H1 (cell line): ENCODE data around the gene ADAD1. TPM values are rescaled to one million over a fixed set of nuclear protein-coding genes. Genes with fewer than 3 reads are reported as not detected.

Experiments used
- CTCF ChIA-PET: fragments of 300-600 bp; sonication (Branson Sonifier 250); formaldehyde crosslinking; loops from one replicate; lab custom pipeline; 2021; ENCODE audit not compliant: partially characterized antibody; lab: Charles Lee
- POLR2A ChIA-PET: fragments of 300-600 bp; sonication (Branson Sonifier 250); formaldehyde crosslinking; loops from one replicate; lab custom pipeline; 2021; ENCODE audit warnings: inconsistent platforms; ENCODE audit not compliant: partially characterized antibody; lab: Charles Lee
- DNase-seq, 2 experiments: peaks; one replicate each; pipeline versions ENCODE4 v3.0.0 to v3.0.0-alpha.2; 2010 to 2022; ENCODE audit warnings: low spot score in 2 of 2, low read depth in 1 of 2, mixed read lengths in 1 of 2
- FAIRE-seq: peaks from 2 replicates; lab custom pipeline; 2011; peaks lifted over from hg19 to GRCh38; lab: Jason Lieb, UNC
- H2AFZ ChIP-seq: 2 replicates; pipeline ENCODE4 v1.8.1; 2012; ENCODE audit warnings: low read length, inconsistent platforms
- H2AK5ac ChIP-seq: 2 replicates; pipeline ENCODE4 v1.6.1; 2013; ENCODE audit warnings: low read depth, low read length
- H2BK120ac ChIP-seq: replicated peaks from 2 replicates; pipeline ENCODE3; 2013; ENCODE audit warnings: low read depth, low read length, inconsistent platforms
- H2BK12ac ChIP-seq: 2 replicates; pipeline ENCODE4 v1.6.1; 2013; ENCODE audit warnings: low read depth, low read length
- H2BK15ac ChIP-seq: 2 replicates; pipeline ENCODE4 v1.6.1; 2013; ENCODE audit warnings: low read length
- H2BK20ac ChIP-seq: 2 replicates; pipeline ENCODE4 v1.6.1; 2013; ENCODE audit warnings: low read length
- H2BK5ac ChIP-seq: 2 replicates; pipeline ENCODE4 v1.6.1; 2013; ENCODE audit warnings: low read depth, low read length
- H3K14ac ChIP-seq: 2 replicates; pipeline ENCODE4 v1.6.1; 2013; ENCODE audit warnings: inconsistent platforms; ENCODE audit not compliant: insufficient read length
- H3K18ac ChIP-seq: 2 replicates; pipeline ENCODE4 v1.6.1; 2013; ENCODE audit warnings: low read length; ENCODE audit errors: extremely low read depth
- H3K23ac ChIP-seq: 2 replicates; pipeline ENCODE4 v1.6.1; 2013; ENCODE audit warnings: inconsistent platforms; ENCODE audit not compliant: insufficient read length
- H3K23me2 ChIP-seq: 2 replicates; pipeline ENCODE4 v1.6.1; 2013; ENCODE audit warnings: low read depth, low read length
- H3K27ac ChIP-seq: 2 replicates; pipeline ENCODE4 v1.6.1; 2011; ENCODE audit warnings: low read depth, low read length, inconsistent platforms
- H3K27me3 ChIP-seq, 4 experiments: replicated peaks in 1 of 4; 1 replicate in 1 of 4; 2 replicates in 3 of 4; pipeline versions ENCODE4 v1.6.1 to v1.8.1; 2011 to 2013; ENCODE audit warnings: low read length in 3 of 4, mild to moderate bottlenecking in 3 of 4, inconsistent platforms in 2 of 4, mixed read lengths in 2 of 4, moderate library complexity in 1 of 4; ENCODE audit not compliant: control insufficient read depth in 3 of 4, insufficient read depth in 3 of 4; ENCODE audit errors: extremely low read depth in 1 of 4
- H3K36me3 ChIP-seq, 4 experiments: 2 replicates each; pipeline versions ENCODE4 v1.6.1 to v1.8.1; 2011 to 2013; ENCODE audit warnings: mild to moderate bottlenecking in 4 of 4, low read length in 3 of 4, moderate library complexity in 2 of 4, control low read depth in 1 of 4, inconsistent platforms in 1 of 4; ENCODE audit not compliant: insufficient read depth in 4 of 4, control insufficient read depth in 2 of 4
- H3K4ac ChIP-seq: replicated peaks from 2 replicates; pipeline ENCODE3; 2013; ENCODE audit warnings: low read length, low read depth, mixed read lengths, inconsistent platforms; ENCODE audit not compliant: insufficient read length
- H3K4me1 ChIP-seq, 4 experiments: replicated peaks in 1 of 4; 1 replicate in 1 of 4; 2 replicates in 3 of 4; pipeline versions ENCODE4 v1.6.1 to v1.8.1; 2011 to 2013; ENCODE audit warnings: low read length in 3 of 4, inconsistent platforms in 2 of 4, mixed read lengths in 1 of 4; ENCODE audit not compliant: insufficient read depth in 4 of 4, control insufficient read depth in 3 of 4
- H3K4me2 ChIP-seq, 2 experiments: 2 replicates each; pipeline versions ENCODE4 v1.6.1 to v1.8.1; 2011 to 2013; ENCODE audit warnings: low read depth in 2 of 2, low read length in 2 of 2, control low read depth in 1 of 2, inconsistent platforms in 1 of 2, mild to moderate bottlenecking in 1 of 2; ENCODE audit not compliant: insufficient read depth in 1 of 2
- H3K4me3 ChIP-seq, 4 experiments: fragments of 200-600, 300-600 bp in 1 of 4; sonication (generic), shearing (Covaris generic), sonication (Bioruptor Twin) in 1 of 4; 2 replicates each; pipeline versions ENCODE4 v1.5.1 to v1.8.1; 2011 to 2016; ENCODE audit warnings: low read length in 4 of 4, low read depth in 3 of 4, control low read depth in 2 of 4, inconsistent platforms in 2 of 4, mild to moderate bottlenecking in 2 of 4, mixed read lengths in 1 of 4, moderate library complexity in 1 of 4; ENCODE audit not compliant: insufficient read depth in 2 of 4; ENCODE audit errors: extremely low read depth in 1 of 4
- H3K56ac ChIP-seq: replicated peaks from 2 replicates; pipeline ENCODE3; 2013; ENCODE audit warnings: low read depth, mild to moderate bottlenecking, mixed read lengths, low read length, inconsistent platforms; ENCODE audit not compliant: insufficient read length
- H3K79me1 ChIP-seq: 2 replicates; pipeline ENCODE4 v1.6.1; 2013; ENCODE audit warnings: low read depth, low read length, control low read depth
- H3K79me2 ChIP-seq, 2 experiments: 2 replicates each; pipeline versions ENCODE4 v1.6.1 to v1.8.1; 2012 to 2013; ENCODE audit warnings: low read length in 2 of 2, mild to moderate bottlenecking in 2 of 2, inconsistent platforms in 1 of 2; ENCODE audit not compliant: insufficient read depth in 2 of 2, control insufficient read depth in 1 of 2
- H3K9ac ChIP-seq, 4 experiments: replicated peaks in 1 of 4; 1 replicate in 1 of 4; 2 replicates in 3 of 4; pipeline versions ENCODE4 v1.6.1 to v1.8.1; 2011 to 2013; ENCODE audit warnings: low read depth in 3 of 4, low read length in 3 of 4, control low read depth in 2 of 4, mild to moderate bottlenecking in 2 of 4, moderate library complexity in 2 of 4, inconsistent platforms in 1 of 4; ENCODE audit errors: extremely low read depth in 1 of 4
- H3K9me3 ChIP-seq, 2 experiments: 2 replicates each; pipeline versions ENCODE4 v1.6.1 to v1.8.1; 2012 to 2013; ENCODE audit warnings: mild to moderate bottlenecking in 2 of 2, moderate library complexity in 2 of 2, control low read depth in 1 of 2, inconsistent platforms in 1 of 2, low read depth in 1 of 2, low read length in 1 of 2, mixed read lengths in 1 of 2; ENCODE audit not compliant: insufficient read depth in 2 of 2
- H4K20me1 ChIP-seq, 2 experiments: replicated peaks in 1 of 2; 2 replicates each; pipeline versions ENCODE3 to v1.8.1; 2011 to 2013; ENCODE audit warnings: inconsistent platforms in 2 of 2, low read length in 2 of 2, mild to moderate bottlenecking in 1 of 2; ENCODE audit not compliant: insufficient read depth in 2 of 2, control insufficient read depth in 1 of 2
- H4K5ac ChIP-seq: 2 replicates; pipeline ENCODE4 v1.6.1; 2013; ENCODE audit warnings: low read length, low read depth, mixed read lengths, inconsistent platforms; ENCODE audit not compliant: insufficient read length
- H4K8ac ChIP-seq: 2 replicates; pipeline ENCODE4 v1.8.0; 2013; ENCODE audit warnings: mild to moderate bottlenecking, moderate library complexity, low read length, inconsistent platforms; ENCODE audit not compliant: insufficient read depth; ENCODE audit errors: extremely low read depth
- H4K91ac ChIP-seq: replicated peaks from 2 replicates; pipeline ENCODE3; 2013; ENCODE audit warnings: low read length, mixed read lengths, inconsistent platforms; ENCODE audit not compliant: insufficient read length
- EP300 ChIP-seq, 2 experiments: IDR thresholded peaks; 1 replicate in 1 of 2; 2 replicates in 1 of 2; pipeline ENCODE4 v1.6.1; 2011 to 2012; ENCODE audit warnings: low read depth in 2 of 2, low read length in 2 of 2, mild to moderate bottlenecking in 2 of 2, borderline replicate concordance in 1 of 2, inconsistent platforms in 1 of 2, moderate library complexity in 1 of 2
- SUZ12 ChIP-seq: fragments of 200-600 bp; sonication (generic); IDR thresholded peaks from 2 replicates; pipeline ENCODE4 v1.6.1; 2012; ENCODE audit warnings: mild to moderate bottlenecking, inconsistent platforms, low read length, moderate library complexity, mixed read lengths
- WGBS, 2 experiments: shearing (Covaris generic) in 1 of 2; methylation state at CpG; one replicate each; pipeline versions ENCODE4 v1.1.6 to v1.1.7; 2013 to 2015; ENCODE audit warnings: low lambda C conversion rate in 2 of 2, mixed read lengths in 2 of 2, inconsistent platforms in 1 of 2, low coverage in 1 of 2, missing lambda C conversion rate in 1 of 2; ENCODE audit not compliant: insufficient replicate concordance in 2 of 2, insufficient coverage in 1 of 2, insufficient read length in 1 of 2; ENCODE audit errors: extremely low coverage in 1 of 2, missing lambda C conversion rate in 1 of 2; 5-methylcytosine and 5-hydroxymethylcytosine counted together
- polyA plus RNA-seq, 7 experiments: library from polyadenylated mRNA; depleted of rRNA in 3 of 7; stranded (reverse) in 5 of 7; unstranded in 2 of 7; fragments of >200 nt in 5 of 7; fragments of 200-250 nt in 2 of 7; gene quantifications; 1 replicate in 5 of 7; 2 replicates in 1 of 7; 4 replicates in 1 of 7; pipeline versions ENCODE4 v1.2.1 to v1.2.3, GENCODE V29; 2011 to 2013; ENCODE audit warnings: missing spikeins in 2 of 7, mixed read lengths in 2 of 7
- total RNA-seq: library from RNA; stranded (reverse); fragmentation: NEBNext Ultra II Directional; extraction: Animal tissue kit (Norgen Biotek cat#: 25700); gene quantifications from 2 replicates; pipeline ENCODE4 v1.2.1, GENCODE V29; 2021

ADAD1 gene
- total and polyA plus RNA-seq, 2 of the 8 experiments (the other 6 are each of a cell fraction or from before 2014, with no cell fraction given): not detected

- Histone ChIP-seq H3K23me2 (no peaks in the 10 kb centered on the region), H3K18ac (no peak overlapping the region), H3K4me1 (no peaks in the 10 kb centered on the region), H2BK5ac (no peak overlapping the region), H3K27me3 (no peaks in the 10 kb centered on the region), H2AK5ac (no peak overlapping the region), H4K20me1 (no peaks in the 10 kb centered on the region), H3K23ac (no peak overlapping the region), H3K36me3 (no peaks in the 10 kb centered on the region), H2BK15ac (no peak overlapping the region), H3K9ac (no peak overlapping the region), H2BK20ac (no peak overlapping the region), H3K9me3 (peaks cover 4 to 6% of the 10 kb centered on the region in 2 experiments; a peak in 3 of 4 replicates), H3K27ac (no peak overlapping the region), H3K79me2 (no peaks in the 10 kb centered on the region), H2BK120ac (no peak overlapping the region), H2AFZ (no peak overlapping the region), H3K4me3 (no peak overlapping the region), H3K56ac (no peak overlapping the region), H2BK12ac (no peak overlapping the region), H4K91ac (no peak overlapping the region), H3K4ac (no peak overlapping the region), H3K4me2 (no peak overlapping the region), H3K79me1 (no peaks in the 10 kb centered on the region), H4K5ac (no peak overlapping the region), H4K8ac (no peak overlapping the region), H3K14ac (no peak overlapping the region)
- CTCF ChIA-PET: no interaction called here
- DNase-seq: no peak
- TF ChIP-seq EP300 (IDR thresholded peaks at IDR 0.05; ENCODE audit: borderline replicate concordance in 1 of 2, low read depth in 2 of 2, low read length in 2 of 2): no peak
- TF ChIP-seq SUZ12: no peak
- POLR2A ChIA-PET: no interaction called here
- WGBS, 2 experiments: 87% methylated on average over 1 of the region's 1 CpG; no CpG with 5 or more reads in 1 of the 2 experiments
- no peak for FAIRE-seq
Observed at GRCh38 chr4:122469457-122469856, 90.6 kb downstream of the ADAD1 start.
